Chondrocyte (in vitro differentiated cells): ENCODE results near the gene CDK5R2. TPM values are rescaled to one million over a fixed set of nuclear protein-coding genes. Genes with fewer than 3 reads are reported as not detected.
"Not testable (repeated sequence)": the region's sequence is repeated elsewhere in the genome, so short reads cannot be mapped to it uniquely, and the experiment has no call there.

Experiments used
- DNase-seq: peaks from one replicate; pipeline ENCODE4 v3.0.0; 2021; ENCODE audit warnings: mixed read lengths, low spot score
- H3K27ac Mint-ChIP-seq: one replicate; pipeline ENCODE4 v1.8.0; 2021; ENCODE audit warnings: mild to moderate bottlenecking, moderate library complexity, mixed read lengths; ENCODE audit not compliant: unreplicated experiment
- H3K27me3 Mint-ChIP-seq: 2 replicates; pipeline ENCODE4 v1.8.0; 2021; ENCODE audit warnings: low read depth, mixed read lengths
- H3K36me3 Mint-ChIP-seq: 2 replicates; pipeline ENCODE4 v1.8.0; 2021; ENCODE audit warnings: low read depth, mixed read lengths
- H3K4me1 Mint-ChIP-seq: 2 replicates; pipeline ENCODE4 v1.8.0; 2021; ENCODE audit warnings: low read depth, mild to moderate bottlenecking, mixed read lengths
- H3K4me3 Mint-ChIP-seq: one replicate; pipeline ENCODE4 v1.8.0; 2021; ENCODE audit warnings: mild to moderate bottlenecking, moderate library complexity, mixed read lengths; ENCODE audit not compliant: unreplicated experiment
- H3K9me3 Mint-ChIP-seq: 2 replicates; pipeline ENCODE4 v1.8.0; 2021; ENCODE audit warnings: low read depth, mixed read lengths
- CTCF ChIP-seq: fragments of 200-600 bp; sonication (generic); IDR thresholded peaks from 2 replicates; pipeline ENCODE4 v1.5.0; 2021; ENCODE audit warnings: antibody characterized with exemption, mild to moderate bottlenecking, moderate library complexity
- total RNA-seq: library from RNA; stranded (reverse); gene quantifications from 3 replicates; pipeline ENCODE4 v1.2.1, GENCODE V29; 2021

Gene CDK5R2
- total RNA-seq, 1 donor from 2014 or later: 0.22 TPM

GRCh38 chr2:218927422-218927821 is 32.0 kb upstream of the CDK5R2 start:
- Mint-ChIP-seq H3K4me3 (no peak overlapping the region), H3K27me3 (peaks cover 54% of the 10 kb centered on the region), H3K4me1 (no peaks in the 10 kb centered on the region), H3K9me3 (peaks cover 8% of the 10 kb centered on the region), H3K27ac (no peak overlapping the region), H3K36me3 (peaks cover 4% of the 10 kb centered on the region)
- TF ChIP-seq CTCF: no peak
- DNase-seq: no peak

- Mint-ChIP-seq H3K36me3 (peaks cover 4% of the 10 kb centered on the region), H3K4me3 (no peak overlapping the region), H3K4me1 (no peaks in the 10 kb centered on the region), H3K27me3 (peaks cover 54% of the 10 kb centered on the region), H3K9me3 (peaks cover 8% of the 10 kb centered on the region), H3K27ac (no peak overlapping the region)
- DNase-seq: no peak
- TF ChIP-seq CTCF: no peak
Observed at GRCh38 chr2:218927876-218928275, 31.6 kb upstream of the CDK5R2 start.

- not testable (repeated sequence) for H3K27ac Mint-ChIP-seq, DNase-seq
Observed at GRCh38 chr2:218930488-218930887, 29.0 kb upstream of the CDK5R2 start.

GRCh38 chr2:218931751-218932150 is 27.7 kb upstream of the CDK5R2 start:
- H3K4me3 Mint-ChIP-seq, H3K36me3 Mint-ChIP-seq, H3K27ac Mint-ChIP-seq, H3K4me1 Mint-ChIP-seq, H3K9me3 Mint-ChIP-seq, DNase-seq: not testable (repeated sequence)
- H3K27me3 Mint-ChIP-seq: peaks cover 62% of the 10 kb centered on the region

More at GRCh38 chr2:218930488-218930887, 29.0 kb upstream of the CDK5R2 start:
- not testable (repeated sequence) for H3K4me1 Mint-ChIP-seq, H3K9me3 Mint-ChIP-seq, H3K36me3 Mint-ChIP-seq, H3K4me3 Mint-ChIP-seq
- H3K27me3 Mint-ChIP-seq: peaks cover 61% of the 10 kb centered on the region

- peaks cover 56% of the 10 kb centered on the region for H3K27me3 Mint-ChIP-seq
- TF ChIP-seq CTCF: no peak
- H3K27ac Mint-ChIP-seq: no peak overlapping the region
- peaks cover 2% of the 10 kb centered on the region for H3K9me3 Mint-ChIP-seq
- peaks cover 1% of the 10 kb centered on the region for H3K36me3 Mint-ChIP-seq
- no peak overlapping the region for H3K4me3 Mint-ChIP-seq
- no peaks in the 10 kb centered on the region for H3K4me1 Mint-ChIP-seq
- no peak for DNase-seq
Observed at GRCh38 chr2:218944759-218945404, 14.6 kb upstream of the CDK5R2 start.

- peaks cover 55% of the 10 kb centered on the region for H3K27me3 Mint-ChIP-seq
- no peaks in the 10 kb centered on the region for H3K36me3 Mint-ChIP-seq
- no peak overlapping the region for H3K4me3 Mint-ChIP-seq
- no peaks in the 10 kb centered on the region for H3K4me1 Mint-ChIP-seq
- TF ChIP-seq CTCF: no peak
- no peak overlapping the region for H3K27ac Mint-ChIP-seq
- no peak for DNase-seq
- no peaks in the 10 kb centered on the region for H3K9me3 Mint-ChIP-seq
Observed at GRCh38 chr2:218946621-218947020, 12.8 kb upstream of the CDK5R2 start.
